GM21737 (cell line): ENCODE measurements around the gene BHMT2.

Experiments used
- ATAC-seq: cut with Tn5 transposase; IDR thresholded peaks from one replicate; pipeline ENCODE4 v1.9.1; 2021; ENCODE audit warnings: mild to moderate bottlenecking, moderate library complexity; ENCODE audit not compliant: unreplicated experiment

Gene BHMT2

GRCh38 chr5:79059674-79060073, 9.9 kb upstream of the BHMT2 start:
- no peak for ATAC-seq

GRCh38 chr5:79062436-79062835, 7.1 kb upstream of the BHMT2 start:
- no peak for ATAC-seq

GRCh38 chr5:79070350-79070667, 742 bp downstream of the BHMT2 start:
- ATAC-seq: no peak

GRCh38 chr5:79074641-79075040, 5.1 kb downstream of the BHMT2 start:
- no peak for ATAC-seq

- no peak for ATAC-seq
These were observed 6.3 kb downstream of the BHMT2 start for GRCh38 chr5:79075646-79076426.

- no peak for ATAC-seq
These were observed 7.3 kb downstream of the BHMT2 start for GRCh38 chr5:79076819-79077218.

GRCh38 chr5:79077680-79078365, 8.3 kb downstream of the BHMT2 start:
- no peak for ATAC-seq

GRCh38 chr5:79080804-79081203, 11.2 kb downstream of the BHMT2 start:
- no peak for ATAC-seq

- ATAC-seq: no peak
These were observed 12.2 kb downstream of the BHMT2 start for GRCh38 chr5:79081779-79082178.

- no peak for ATAC-seq
These were observed 16.5 kb downstream of the BHMT2 start for GRCh38 chr5:79086116-79086515.

GRCh38 chr5:79088507-79088906, 18.9 kb downstream of the BHMT2 start:
- no peak for ATAC-seq

GRCh38 chr5:79091064-79091463, 21.5 kb downstream of the BHMT2 start:
- ATAC-seq: no peak

GRCh38 chr5:79093762-79094161, 24.2 kb downstream of the BHMT2 start:
- no peak for ATAC-seq

GRCh38 chr5:79105868-79106267, 36.3 kb downstream of the BHMT2 start:
- ATAC-seq: no peak

- no peak for ATAC-seq
These were observed 37.6 kb downstream of the BHMT2 start for GRCh38 chr5:79107020-79107796.

- no peak for ATAC-seq
These were observed 38.5 kb downstream of the BHMT2 start for GRCh38 chr5:79108086-79108485.

- no peak for ATAC-seq
These were observed 39.2 kb downstream of the BHMT2 start for GRCh38 chr5:79108792-79109191.

- ATAC-seq: no peak
These were observed 40.2 kb downstream of the BHMT2 start for GRCh38 chr5:79109527-79110492.

GRCh38 chr5:79111387-79111959, 41.9 kb downstream of the BHMT2 start, which contains the start of gene BHMT:
Gene BHMT (plus strand): TSS chr5:79111809. CDS start chr5:79111886, 77 bp downstream.
- no peak for ATAC-seq
